Stimulated activated CD4-positive, alpha-beta T cell treated with anti-CD3 and anti-CD28 coated beads, TNF-alpha, amount 100 ng/mL, for 48 hours (primary cell): Measurements from ENCODE around the gene PLCH2.

Experiments used
- DNase-seq, 3 donors: peaks; one replicate each; pipeline ENCODE4 v3.0.0-alpha.2; 2020; ENCODE audit warnings: low read depth in 3 of 3

The PLCH2 gene

DNA sequence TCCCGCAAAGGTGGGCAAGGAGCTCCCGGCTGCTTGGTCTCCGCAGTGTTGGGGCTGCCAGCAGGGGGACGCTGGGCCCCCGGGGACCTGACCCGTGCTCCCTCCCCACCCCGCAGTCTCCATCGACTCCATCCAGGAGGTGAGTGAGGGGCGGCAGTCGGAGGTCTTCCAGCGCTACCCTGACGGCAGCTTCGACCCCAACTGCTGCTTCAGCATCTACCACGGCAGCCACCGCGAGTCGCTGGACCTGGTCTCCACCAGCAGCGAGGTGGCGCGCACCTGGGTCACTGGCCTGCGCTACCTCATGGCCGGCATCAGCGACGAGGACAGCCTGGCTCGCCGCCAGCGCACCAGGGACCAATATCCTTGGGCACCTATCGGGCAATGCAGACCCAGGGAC lies 3.5 kb downstream of the PLCH2 start:
- DNase-seq: no peak

DNA sequence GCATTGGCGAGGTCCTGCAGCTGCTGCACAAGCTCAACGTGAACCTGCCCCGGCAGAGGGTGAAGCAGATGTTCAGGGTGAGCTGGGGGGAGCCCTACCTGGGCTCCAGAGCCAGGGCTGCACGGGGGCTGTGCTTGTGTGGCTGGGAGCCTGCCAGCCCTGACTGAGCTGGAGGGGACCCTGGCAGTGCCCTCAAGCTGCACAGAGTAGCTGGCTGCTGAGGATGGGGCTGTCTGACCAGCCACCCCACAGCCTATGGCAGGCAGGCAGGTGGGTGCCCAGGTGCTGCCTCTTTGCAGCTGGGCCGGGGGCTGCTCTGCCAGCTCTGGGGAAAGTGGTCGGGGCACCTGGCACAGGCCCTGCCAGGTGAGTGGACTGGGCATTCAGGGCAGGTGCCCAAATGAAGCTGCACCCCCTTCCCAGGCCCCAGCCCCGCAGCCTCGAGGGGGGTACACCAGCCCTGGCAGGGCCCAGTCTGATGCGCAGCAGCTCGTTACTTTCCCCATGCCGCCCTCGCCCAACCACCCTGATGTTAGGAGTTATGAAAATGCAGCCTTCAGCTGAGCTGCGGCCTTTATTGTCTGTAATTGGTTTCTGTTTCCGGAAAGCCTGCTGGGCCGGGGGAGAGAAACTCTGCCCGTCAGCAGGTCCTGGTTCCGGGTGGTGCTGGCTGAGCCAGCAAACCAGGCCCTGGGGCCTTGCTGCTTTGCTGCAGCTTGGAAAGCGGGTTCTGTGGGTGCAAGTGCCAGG lies 4.3 kb downstream of the PLCH2 start:
- DNase-seq: no peak

DNA sequence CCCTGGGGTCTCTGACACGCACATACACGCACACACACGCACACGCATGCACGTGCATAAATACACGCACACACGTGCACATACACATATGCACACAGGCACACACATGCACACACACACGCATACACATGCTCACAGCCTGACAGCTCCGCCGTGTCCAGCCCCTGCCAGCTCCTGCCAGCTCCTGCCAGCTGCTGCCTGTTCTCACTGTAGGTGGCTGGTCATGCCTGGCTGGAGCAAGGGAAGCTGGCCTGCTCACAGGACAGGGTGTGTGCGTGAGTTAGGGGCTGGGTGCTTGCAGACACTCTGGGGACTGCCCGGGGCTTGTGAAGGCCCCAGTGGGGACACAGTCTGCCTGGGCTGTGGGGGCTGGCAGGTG lies 4.9 kb downstream of the PLCH2 start:
- DNase-seq: no peak

DNA sequence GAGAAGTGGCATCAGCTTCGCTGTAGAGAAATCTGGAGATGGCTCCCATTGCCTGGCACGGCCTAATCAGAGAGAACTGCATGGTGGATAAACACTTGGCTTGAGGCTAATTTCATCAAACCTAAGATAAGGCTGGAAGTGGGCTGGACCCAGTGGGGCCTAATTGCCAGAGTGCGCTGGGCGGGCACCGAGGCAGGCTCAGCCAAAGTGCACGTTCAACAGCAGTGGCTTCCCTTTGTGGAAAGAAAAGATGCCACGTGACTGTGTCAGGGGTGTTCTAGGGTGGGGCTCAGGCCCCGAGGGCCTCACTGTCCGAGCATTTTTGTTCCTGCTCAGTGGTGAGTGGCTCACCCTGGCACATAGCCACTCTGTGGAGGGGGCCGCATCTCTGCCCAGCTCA lies 5.8 kb downstream of the PLCH2 start:
- no peak for DNase-seq

DNA sequence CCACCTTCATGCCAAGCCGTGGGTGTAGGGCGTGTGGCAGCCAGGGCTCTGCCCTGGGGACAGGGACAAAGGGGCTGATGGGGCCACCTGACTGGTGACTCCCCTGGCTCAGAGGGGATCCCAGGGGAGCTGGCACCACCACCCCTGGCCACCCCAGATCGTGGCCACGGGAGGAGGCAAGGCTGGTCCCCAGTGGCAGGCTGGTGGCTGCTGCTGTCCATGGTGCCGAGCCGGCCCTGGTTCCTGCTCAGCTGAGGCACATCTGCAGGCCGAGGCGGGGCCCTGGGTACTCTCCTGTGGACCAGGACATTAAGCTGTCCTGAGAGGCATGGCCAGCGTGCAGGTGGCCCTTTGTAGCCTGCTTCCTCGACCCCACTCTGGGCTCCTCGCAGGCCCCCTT lies 6.5 kb downstream of the PLCH2 start:
- no peak for DNase-seq

DNA sequence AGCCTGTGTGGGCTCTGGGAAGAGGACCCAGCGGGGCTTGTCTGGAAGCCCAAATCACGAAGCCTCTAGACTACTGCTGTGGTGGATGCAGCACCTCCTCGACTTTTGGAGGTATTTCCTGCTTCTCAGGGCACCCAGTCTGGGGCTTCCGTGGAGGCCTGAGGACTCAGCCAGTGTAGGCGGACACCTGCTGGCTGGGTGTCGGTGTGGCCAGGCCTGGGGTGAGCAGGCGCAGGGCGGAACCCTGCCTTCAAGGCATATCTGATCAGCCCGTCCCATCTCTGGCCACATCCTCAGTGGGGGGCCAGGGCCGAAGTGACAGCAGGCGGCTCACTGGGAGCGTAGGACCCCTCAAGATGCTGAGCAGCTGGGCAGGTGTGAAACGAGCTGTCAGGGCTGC lies 6.9 kb downstream of the PLCH2 start:
- DNase-seq: no peak

DNA sequence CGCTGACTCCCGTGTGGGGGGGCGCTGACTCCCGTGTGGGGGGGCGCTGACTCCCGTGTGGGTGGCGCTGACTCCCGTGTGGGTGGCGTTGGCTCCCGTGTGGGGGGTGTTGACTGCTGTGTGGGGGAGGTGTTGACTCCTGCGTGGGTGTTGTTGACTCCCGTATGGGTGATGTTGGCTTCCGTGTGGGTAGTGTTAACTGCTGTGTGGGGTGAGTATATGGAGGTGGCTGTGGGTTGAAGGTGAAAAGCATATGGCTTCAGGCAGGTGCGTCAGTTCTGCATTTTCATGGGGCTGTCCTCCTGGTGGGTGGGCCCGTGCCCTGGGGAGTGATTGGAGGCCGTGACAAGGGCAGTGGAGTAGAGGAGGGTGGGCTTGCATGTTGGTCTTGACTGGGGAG lies 7.9 kb downstream of the PLCH2 start:
- no peak for DNase-seq

DNA sequence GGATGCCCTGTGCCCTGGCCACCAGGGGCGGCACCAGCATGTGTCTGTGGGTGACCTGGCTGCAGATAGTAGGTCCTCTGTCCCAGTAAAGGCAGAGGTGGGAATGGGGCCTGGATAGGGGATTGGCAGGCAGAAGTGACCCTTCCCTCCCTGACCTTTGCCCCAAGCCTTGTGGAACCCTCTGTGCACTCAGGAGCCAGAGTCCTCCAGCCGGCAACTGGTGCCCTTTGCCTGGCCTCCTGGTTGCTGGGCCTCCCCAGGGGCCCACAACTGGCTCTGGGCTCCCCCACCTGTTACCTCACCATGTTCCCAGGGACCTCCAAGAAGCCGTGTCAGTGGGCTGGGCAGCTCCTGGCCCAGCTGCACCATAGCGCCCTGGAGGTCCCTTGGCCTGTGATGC lies 10.0 kb downstream of the PLCH2 start:
- DNase-seq: no peak

DNA sequence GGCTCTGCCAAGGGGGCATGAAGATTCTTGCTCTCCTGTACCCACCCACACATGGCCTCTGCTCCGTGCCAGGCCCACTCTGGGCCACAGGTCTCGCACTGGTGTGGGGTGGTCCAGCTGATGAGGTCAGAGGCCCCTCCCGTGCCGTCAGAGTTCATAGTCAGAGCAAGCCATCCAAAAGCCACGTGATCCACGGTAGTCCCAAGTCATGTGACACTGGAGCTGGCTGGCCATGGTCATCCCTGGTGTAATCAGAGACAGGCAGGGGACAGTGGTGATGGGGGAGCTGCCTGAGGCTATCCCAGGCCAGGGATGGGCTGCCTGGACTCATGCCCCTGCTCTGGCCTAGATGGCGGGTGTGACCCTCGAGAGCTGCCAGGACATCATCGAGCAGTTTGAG lies 10.5 kb downstream of the PLCH2 start:
- DNase-seq: no peak

DNA sequence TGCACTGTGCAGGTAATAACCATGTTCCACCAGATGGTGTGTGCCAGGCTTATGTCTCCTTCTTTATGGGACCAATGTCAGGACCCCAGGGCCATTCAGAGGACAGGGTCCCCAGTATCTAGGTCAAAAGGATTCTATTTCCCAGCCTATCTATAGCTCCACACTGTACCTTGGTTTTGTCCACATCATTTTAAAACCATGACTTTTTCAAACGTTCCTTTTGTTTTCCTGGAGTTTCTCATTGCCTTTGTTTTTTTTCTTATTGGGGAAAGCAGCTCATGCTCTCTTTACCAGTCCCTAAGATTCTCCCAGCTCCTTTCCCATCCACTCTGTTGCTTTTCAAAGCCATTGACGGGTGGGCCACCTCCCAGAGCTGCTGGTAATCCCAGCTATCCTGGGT lies 12.6 kb downstream of the PLCH2 start:
- no peak for DNase-seq

DNA sequence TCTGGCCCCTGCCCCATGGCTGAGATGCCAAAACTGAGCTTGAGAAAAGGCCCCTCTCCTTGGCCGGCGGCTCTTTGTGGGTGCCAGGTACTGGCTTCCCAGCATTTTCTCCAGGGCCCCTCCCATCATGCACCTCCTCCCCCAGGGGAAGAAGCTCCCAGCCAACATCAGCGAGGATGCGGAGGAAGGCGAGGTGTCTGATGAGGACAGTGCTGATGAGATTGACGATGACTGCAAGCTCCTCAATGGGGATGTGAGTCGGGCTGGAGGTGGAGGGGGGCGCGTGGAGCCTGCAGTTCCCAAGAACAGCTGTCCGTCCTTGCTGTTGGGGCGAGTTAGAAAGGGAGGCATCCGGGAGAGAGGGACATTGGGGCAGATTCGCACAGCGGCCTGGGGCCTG lies 13.5 kb downstream of the PLCH2 start:
- no peak for DNase-seq

DNA sequence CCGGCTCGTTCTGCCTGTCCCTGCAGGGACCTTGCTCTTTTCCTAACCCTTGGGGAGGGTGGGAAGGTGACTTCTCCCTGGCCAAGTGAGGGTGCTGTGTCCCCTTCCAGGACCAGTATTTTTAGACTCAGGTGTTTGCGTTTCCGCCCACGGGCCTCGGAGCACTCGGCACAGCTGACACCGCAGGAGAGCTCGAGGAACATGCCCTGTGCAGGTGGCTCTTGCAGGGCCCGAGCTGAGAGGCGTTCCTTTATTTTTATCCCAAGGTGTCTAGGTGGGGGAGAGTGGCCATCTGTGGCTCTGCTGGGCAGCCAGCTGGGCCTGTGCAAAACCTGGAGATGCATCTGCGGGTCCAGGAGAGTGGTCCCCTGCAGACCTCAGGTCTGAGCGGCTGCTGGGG lies 16.0 kb downstream of the PLCH2 start:
- DNase-seq: no peak

DNA sequence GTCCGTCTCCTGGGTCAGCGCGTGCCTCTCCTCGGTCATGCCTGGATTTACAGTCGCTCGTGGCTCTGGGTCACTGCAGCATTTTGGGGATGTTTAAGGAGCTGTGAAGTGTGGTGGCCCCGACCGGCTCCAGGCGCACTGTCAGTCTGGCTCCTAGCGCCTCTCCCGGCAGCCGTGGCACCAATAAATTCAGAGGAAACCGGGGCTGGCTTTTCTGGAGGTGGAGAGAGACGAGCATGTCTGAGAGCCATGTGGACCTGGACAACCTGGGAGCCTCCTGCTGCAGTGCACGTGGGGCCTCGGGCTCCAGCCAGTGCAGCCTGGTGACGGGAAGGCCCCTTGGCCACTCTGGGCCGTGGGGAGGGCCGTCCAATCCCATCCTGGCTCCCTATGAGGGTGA lies 17.1 kb downstream of the PLCH2 start:
- DNase-seq: no peak

DNA sequence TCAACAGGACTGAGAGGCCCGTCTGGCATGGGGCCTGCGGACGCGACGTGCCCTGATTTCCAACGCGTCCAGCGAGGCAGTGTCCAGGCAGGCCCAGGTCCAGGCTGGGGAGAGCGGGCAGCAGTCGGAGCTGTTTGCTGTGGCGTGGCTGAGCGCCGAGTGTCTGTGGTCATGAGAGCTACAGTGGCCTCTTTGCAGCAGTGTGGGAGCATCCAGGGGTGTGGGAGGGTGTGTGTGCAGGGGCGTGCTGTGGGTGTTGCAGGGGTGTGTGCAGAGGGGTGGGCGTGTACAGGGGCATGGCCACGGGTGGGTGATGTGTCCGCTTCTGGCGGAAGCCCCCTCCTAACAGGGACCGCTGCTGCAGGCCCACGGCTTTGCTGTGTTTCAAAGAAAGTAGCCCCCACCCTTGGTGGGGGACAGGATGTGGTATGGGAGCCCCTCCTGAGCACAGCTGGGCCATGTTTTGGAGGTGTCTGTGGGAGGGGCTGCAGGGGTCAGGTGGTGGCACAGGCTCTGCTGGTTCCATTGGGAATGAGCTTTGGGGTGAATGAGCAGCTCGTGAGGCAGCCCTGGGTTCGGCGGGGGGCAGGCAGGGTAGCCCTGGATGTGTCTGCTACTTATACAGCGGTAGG lies 17.7 kb downstream of the PLCH2 start:
- DNase-seq: no peak

DNA sequence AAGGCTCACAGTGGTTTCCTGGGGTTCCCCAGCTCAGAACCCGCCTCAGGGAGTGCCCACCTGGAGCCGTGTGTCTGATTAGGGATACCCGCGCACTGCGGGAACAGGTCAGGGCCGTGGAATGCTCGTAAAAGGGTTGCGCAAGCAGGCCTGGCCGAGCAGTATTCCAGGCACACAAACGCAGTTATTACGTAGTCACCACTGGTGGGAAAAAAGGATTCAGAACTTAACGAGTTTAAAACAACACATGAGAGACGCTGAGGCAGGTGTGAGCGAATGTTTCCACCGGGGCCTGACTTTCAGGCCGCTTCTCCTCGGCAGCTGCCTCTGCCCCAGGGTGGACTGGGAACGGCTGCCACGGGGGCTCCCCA lies 18.2 kb downstream of the PLCH2 start:
- no peak for DNase-seq

DNA sequence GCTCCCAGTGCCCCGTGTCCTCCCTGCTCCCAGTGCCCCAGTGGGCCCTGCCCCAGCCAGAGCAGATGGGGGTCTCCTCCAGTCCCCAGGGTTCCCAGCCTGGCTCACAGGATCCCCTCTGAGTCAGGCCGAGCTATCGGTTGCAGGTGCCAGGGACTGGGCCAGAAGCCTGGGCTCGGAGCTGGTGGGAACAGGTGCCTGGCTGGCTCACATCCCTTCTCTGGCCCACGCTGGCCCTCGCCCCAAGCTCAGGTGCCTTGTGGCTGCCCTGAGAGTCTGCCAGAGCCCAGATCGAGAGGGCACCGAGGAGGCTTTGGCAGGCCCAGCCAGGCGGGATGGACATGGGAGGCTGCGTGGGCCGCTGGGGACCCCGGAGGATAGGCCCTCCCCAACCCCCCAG lies 18.9 kb downstream of the PLCH2 start:
- DNase-seq: no peak

DNA sequence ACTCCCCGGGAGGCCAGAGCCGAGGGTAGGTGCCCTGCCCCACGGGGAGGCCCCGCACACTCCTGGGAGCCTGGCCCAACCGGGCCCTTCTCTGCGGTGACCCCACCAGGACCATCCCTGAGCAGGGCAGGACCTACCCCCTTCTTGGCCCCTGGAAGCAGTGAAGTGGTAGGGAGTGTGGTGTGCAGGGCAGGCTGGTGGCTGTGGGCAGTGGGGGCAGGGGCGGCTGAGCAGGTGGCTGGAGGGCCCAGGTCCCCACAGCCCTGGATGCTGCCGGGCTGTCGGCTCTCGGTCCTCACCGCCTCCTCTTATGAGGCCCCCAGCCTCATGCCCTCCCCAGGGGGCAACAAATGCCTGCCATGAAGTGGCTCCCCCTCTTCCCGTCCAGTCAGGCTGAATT lies 19.5 kb downstream of the PLCH2 start:
- no peak for DNase-seq

DNA sequence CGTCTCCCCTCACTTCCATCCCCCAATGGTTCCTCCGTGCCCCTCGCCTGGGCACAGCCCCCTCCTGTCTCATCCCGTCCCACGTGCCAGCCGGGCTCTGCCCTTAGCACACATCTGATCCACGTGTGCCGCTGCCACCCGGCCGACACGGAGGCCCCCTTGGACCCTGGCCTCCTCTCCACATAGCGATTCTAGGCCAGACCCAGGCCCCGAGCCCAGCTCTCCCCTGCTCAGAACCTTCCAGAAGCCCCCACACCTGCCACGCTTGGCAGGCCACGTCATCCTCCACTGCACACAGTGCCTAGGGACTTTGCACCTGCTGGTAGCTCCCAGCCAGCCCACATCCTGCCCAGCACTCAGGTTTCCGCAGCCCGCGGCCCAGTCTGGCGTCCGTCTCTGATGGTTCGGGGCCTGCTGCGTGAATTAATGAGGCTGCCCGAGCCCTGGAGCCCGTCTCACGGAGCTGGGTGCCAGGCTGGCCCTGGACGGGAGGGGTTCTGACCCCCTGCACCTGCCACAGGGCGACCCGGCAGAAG lies 20.1 kb downstream of the PLCH2 start:
- no peak for DNase-seq

DNA sequence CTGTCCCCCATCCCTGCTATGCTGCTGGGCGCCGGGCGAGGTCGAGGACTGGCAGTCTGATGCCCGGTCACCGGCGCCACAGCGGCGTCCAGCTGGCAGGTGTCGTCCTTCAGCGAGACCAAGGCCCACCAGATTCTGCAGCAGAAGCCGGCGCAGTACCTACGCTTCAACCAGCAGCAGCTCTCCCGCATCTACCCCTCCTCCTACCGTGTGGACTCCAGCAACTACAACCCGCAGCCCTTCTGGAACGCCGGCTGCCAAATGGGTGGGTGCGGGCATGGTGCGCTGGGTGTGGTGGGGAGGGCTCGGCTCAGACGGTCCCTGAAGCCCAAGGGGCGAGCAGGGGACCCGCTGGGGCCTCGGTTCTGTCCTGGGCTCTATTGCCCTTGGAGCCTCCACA lies 20.7 kb downstream of the PLCH2 start:
- no peak for DNase-seq

DNA sequence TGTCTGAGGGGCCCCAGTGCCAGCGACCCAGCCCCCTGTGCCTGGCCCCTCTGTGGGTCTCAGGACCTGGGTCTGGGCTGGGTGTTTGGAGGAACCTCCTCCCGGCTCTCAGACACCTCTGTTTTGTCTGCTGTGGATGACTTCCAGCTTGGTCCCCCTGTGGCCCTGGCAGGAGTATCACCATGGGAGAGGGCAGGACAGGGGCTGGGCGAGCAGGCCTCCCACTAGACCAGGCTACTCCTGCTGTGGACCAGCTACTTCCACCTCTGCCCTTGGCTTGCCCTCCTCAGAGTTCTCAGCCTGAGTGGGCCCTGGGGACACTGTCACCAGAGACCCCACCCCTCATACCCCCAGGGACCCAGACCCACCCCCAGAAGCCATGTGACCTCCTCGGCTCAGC lies 21.8 kb downstream of the PLCH2 start:
- no peak for DNase-seq

DNA sequence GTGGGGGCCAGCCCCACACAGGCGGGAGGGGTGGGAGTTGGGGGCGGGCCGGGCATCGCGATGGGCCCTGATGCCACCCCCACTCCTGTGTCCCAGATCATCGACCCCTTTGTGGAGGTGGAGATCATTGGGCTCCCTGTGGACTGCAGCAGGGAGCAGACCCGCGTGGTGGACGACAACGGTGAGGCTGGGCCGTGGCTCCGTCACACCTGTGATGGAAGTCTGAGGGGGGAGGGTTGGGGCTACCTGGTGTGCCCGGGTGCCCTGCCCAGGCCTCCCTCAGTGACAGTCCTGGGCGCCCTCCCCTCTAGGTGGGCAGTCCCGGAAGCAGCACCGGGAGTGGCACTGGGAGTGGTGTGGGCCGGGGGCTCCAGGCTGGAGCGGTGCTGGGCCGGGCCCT lies 22.6 kb downstream of the PLCH2 start:
- DNase-seq: no peak

DNA sequence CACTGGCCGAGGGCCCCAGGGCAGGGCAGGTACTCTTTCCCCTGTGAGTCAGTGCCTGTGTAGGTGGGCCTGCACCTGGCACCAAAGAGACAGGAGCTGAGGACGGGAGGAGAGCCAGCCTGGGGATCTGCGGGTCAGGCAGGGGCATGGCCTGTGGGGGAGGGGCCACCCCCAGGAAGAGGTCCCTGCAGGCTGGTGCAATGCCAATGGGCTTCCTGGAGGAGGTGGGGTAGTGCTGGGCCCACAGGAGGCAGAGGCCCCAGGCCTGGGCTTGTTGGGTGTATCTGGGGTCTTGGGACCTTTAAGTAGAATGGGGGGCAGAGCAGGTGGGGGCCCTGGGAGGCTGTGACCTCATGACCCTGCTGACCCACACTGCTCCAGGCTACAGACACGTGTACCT lies 23.2 kb downstream of the PLCH2 start:
- DNase-seq: no peak

DNA sequence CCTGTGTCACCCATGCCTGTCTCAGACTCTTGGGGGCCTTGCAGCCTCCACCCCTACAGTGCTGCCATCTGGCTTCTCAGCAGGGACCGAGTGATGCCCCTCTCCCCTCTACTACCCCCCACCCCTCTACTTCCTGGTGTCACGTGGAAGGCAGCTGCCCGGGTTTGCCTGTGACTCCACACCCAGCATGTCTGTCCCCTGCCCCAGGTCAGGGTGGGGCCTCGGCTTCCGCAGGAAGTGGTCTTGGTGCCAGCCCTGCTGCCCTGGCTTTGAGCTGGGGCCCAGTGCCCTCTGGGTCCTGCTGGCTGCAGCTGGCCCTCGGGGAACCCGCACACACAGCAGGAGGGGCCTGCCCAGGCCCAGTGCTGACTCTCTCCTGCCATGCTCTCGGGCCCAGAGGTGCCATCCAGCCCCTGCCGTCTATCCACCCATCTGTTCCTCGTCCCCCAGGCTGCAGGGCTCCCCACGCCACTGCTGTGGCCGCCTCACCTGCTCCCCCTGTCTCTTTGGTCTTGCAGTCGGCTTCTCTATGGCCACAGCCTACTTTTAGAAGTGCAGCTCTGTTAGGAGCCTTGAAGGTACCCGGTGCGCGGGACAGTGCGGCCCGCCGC lies 24.0 kb downstream of the PLCH2 start:
- no peak for DNase-seq
